C4-2B (cell line): ENCODE data around the gene UBE2J2.

Experiments
- ZFX ChIP-seq: fragments of 450-650 bp; IDR thresholded peaks from 2 replicates; pipeline ENCODE4 v1.6.1; 2017
- TF ChIP-seq, protein P1 (sequence below): fragments of 450-650 bp; conservative IDR thresholded peaks from 2 replicates; pipeline ENCODE4 v1.5.1; 2017; ENCODE audit warnings: mild to moderate bottlenecking

DNA sequence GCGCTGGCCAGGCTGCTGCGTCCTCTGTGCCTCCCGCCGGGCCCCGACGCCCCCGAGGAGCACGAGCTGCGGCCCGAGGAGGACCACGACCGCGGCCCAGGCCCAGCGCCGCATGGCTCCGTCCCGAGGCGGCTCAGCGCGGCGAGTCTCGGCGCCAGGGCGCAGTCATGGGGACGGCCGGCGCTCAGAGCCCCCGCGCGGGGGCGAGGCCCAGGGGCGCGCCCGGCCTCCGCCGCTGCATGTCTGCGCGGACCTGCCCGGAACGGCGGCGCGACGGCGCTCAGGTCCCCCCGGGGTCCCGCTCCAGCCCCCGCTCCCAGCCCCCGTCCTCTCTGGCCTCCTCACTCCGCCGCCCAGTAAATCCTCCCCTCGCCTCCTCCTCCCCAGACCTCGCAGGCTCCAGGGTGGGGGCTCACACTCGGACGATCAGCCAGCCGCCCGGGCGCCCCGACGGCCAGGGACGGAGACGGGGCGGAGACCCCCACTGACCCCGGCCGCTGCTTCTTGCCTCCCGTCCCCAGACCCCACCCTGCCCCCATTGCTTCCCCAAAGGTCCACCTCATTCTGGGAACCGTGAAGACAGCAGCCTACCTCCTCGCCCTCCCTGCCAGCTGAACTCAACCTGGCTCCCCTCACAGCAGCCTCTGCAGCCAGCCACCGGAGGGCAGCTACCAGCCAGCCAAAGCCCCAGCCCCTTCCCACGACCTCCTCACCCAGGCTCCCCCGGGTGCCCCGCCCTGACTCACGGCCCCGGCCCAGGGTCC is 26.9 kb downstream of the UBE2J2 start, which contains the start of gene C1QTNF12:
- TF ChIP-seq, protein P1, sequence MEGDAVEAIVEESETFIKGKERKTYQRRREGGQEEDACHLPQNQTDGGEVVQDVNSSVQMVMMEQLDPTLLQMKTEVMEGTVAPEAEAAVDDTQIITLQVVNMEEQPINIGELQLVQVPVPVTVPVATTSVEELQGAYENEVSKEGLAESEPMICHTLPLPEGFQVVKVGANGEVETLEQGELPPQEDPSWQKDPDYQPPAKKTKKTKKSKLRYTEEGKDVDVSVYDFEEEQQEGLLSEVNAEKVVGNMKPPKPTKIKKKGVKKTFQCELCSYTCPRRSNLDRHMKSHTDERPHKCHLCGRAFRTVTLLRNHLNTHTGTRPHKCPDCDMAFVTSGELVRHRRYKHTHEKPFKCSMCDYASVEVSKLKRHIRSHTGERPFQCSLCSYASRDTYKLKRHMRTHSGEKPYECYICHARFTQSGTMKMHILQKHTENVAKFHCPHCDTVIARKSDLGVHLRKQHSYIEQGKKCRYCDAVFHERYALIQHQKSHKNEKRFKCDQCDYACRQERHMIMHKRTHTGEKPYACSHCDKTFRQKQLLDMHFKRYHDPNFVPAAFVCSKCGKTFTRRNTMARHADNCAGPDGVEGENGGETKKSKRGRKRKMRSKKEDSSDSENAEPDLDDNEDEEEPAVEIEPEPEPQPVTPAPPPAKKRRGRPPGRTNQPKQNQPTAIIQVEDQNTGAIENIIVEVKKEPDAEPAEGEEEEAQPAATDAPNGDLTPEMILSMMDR = no peak
- TF ChIP-seq ZFX = no peak
